Measurements from ENCODE around the gene PPP2R3A.

GRCh38 chr3:135926664-135927063 lies 38.9 kb upstream of the PPP2R3A start:
- TF ChIP-seq CTCF (IDR thresholded peaks at IDR 0.05) (no peak), POLR2A (IDR thresholded peaks at IDR 0.05) (no peak), EP300 (IDR thresholded peaks at IDR 0.05) (no peak)

Data from ovary (tissue), 3 donors.